Sigmoid colon (tissue), 4 donors: ENCODE results near the gene SLC4A11.

Experiments
- EP300 ChIP-seq, 4 donors: sonication (generic); formaldehyde crosslinking; IDR thresholded peaks; one replicate each; pipeline ENCODE4 v1.6.1; 2017; ENCODE audit warnings: antibody characterized with exemption in 4 of 4
- POLR2A ChIP-seq, 2 donors: fragments of 450-650 bp; IDR thresholded peaks; one replicate each; pipeline ENCODE4 v1.6.1; 2016; ENCODE audit warnings: antibody characterized with exemption in 2 of 2, mild to moderate bottlenecking in 2 of 2, moderate library complexity in 2 of 2
- POLR2AphosphoS5 ChIP-seq, 4 donors: sonication (generic); formaldehyde crosslinking; IDR thresholded peaks; one replicate each; pipeline ENCODE4 v1.6.1; 2017; ENCODE audit warnings: antibody characterized with exemption in 4 of 4
- TF ChIP-seq, protein P1 (sequence below), 4 experiments: fragments of 450-650 bp in 3 of 4; fragments of 200-600 bp in 1 of 4; IDR thresholded peaks; one replicate each; pipeline ENCODE4 v1.5.1; 2016 to 2019; ENCODE audit warnings: antibody characterized with exemption in 4 of 4, mild to moderate bottlenecking in 3 of 4, moderate library complexity in 2 of 4

DNA sequence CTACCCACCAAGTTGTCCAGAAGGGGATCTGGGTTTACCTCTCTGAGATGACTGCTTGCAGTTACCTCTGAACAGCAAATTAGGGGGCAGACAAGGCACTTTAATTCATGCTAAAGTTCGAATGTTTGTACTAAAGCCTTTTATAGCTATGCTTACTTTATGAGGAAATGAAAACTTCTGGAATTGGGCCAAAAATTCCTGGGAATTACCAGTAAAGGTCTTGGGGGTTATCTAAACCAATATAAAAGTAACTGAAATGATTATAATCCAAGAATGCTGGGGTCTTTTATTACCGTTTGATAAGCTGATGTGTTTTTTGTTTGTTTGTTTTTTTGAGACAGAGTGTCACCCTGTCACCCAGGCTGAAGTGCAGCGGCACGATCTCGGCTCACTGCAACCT is 57.7 kb downstream of the SLC4A11 start:
- TF ChIP-seq, protein P1, sequence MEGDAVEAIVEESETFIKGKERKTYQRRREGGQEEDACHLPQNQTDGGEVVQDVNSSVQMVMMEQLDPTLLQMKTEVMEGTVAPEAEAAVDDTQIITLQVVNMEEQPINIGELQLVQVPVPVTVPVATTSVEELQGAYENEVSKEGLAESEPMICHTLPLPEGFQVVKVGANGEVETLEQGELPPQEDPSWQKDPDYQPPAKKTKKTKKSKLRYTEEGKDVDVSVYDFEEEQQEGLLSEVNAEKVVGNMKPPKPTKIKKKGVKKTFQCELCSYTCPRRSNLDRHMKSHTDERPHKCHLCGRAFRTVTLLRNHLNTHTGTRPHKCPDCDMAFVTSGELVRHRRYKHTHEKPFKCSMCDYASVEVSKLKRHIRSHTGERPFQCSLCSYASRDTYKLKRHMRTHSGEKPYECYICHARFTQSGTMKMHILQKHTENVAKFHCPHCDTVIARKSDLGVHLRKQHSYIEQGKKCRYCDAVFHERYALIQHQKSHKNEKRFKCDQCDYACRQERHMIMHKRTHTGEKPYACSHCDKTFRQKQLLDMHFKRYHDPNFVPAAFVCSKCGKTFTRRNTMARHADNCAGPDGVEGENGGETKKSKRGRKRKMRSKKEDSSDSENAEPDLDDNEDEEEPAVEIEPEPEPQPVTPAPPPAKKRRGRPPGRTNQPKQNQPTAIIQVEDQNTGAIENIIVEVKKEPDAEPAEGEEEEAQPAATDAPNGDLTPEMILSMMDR (IDR thresholded peaks at IDR 0.05) = no peak
- no peak for TF ChIP-seq POLR2A (IDR thresholded peaks at IDR 0.05)
- no peak for TF ChIP-seq EP300 (IDR thresholded peaks at IDR 0.05)
- no peak for TF ChIP-seq POLR2AphosphoS5 (IDR thresholded peaks at IDR 0.05)
